ENCODE results near the gene PTPRE.

- TF ChIP-seq ZNF280D (tag by site-specific recombination; IDR thresholded peaks at IDR 0.05) (no peak), PBX3 (CRISPR knock-in tag; IDR thresholded peaks at IDR 0.05) (no peak), ZNF404 (tag by site-specific recombination; IDR thresholded peaks at IDR 0.05) (no peak), ZNF175 (tag by site-specific recombination; IDR thresholded peaks at IDR 0.05) (no peak), CTCF (tag by site-specific recombination; IDR thresholded peaks at IDR 0.05) (no peak), SP2 (tag by site-specific recombination; IDR thresholded peaks at IDR 0.05) (no peak), HIC1 (tag by site-specific recombination; IDR thresholded peaks at IDR 0.05) (no peak), ZNF311 (tag by site-specific recombination; IDR thresholded peaks at IDR 0.05; ENCODE audit: borderline replicate concordance) (no peak), ZNF341 (tag by site-specific recombination; IDR thresholded peaks at IDR 0.05; ENCODE audit: low read depth) (no peak), RBAK (tag by site-specific recombination; IDR thresholded peaks at IDR 0.05) (no peak)
Measured at GRCh38 chr10:128068398-128069285, 161.7 kb downstream of the PTPRE start.
